Measurements from ENCODE around the gene AUTS2. TPM values are rescaled to one million over a fixed set of nuclear protein-coding genes. Genes with fewer than 3 reads are reported as not detected.

The AUTS2 gene
- total and polyA plus RNA-seq, 9 of the 15 experiments (the other 6 are each of a cell fraction or from before 2014, with no cell fraction given), result 0.58 TPM; not detected in 8

DNA sequence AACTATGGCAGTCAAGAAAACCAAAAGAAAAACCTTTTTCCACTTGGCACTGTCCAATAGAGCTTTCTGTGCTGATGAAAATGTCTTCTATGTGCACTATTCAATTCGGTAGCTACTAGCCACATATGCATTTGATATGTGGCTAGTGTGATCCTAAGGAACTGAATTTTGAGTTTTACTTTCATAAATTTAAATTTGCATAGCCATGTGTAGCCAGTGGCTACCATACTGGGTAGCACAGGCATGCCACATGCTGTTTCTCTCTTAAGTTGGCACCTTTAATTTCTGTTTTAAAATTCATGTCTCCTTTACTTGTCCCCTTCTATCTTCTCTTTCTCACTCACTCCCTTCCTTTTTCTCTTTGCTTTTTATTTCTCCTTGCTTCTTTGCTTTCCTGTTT, 455.7 kb downstream of the AUTS2 start (continued):
- TF ChIP-seq RBM15 (IDR thresholded peaks at IDR 0.05; ENCODE audit: insufficient read depth, low read length), result no peak

DNA sequence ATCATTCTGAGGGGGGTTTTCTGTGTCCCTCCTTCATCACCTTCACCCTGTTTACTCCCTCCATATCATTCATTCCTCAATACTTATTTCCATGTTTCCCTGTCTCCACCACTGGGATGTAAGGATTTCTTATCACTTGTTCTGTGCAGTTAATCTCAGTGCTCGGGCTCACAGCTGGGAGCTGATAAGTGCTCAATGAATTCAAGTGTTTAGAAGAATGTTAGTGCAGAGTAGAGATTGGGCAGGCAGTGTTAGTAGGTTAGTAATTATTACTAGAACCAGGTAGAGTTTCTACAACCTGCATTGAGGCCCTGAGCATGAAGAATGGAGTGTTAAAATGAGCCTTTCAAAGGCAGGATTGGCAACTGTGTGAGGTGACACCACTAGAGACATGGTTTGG, 458.1 kb downstream of the AUTS2 start:
- in situ Hi-C loops (cut with MboI) (no loop called here), intact Hi-C loops (cut with micrococcal nuclease) (no loop called here)
- Histone ChIP-seq H3K36me3 (ENCODE audit: control insufficient read depth, insufficient read depth, low read length) (no peaks in the 10 kb centered on the region), H3K27ac (ENCODE audit: extremely low read depth, low read depth, low read length) (no peak overlapping the region), H3K9me3 (replicated peaks; ENCODE audit: control insufficient read depth, insufficient read depth, low read depth, low read length) (no peaks in the 10 kb centered on the region), H3K4me3 (no peak overlapping the region), H4K20me1 (replicated peaks; ENCODE audit: control insufficient read depth, insufficient read depth, low read length) (no peaks in the 10 kb centered on the region), H2AFZ (ENCODE audit: low read depth, low read length) (no peak overlapping the region), H3K4me2 (ENCODE audit: insufficient read depth, low read length) (no peak overlapping the region), H3K79me2 (ENCODE audit: control insufficient read depth, insufficient read depth, low read length) (no peaks in the 10 kb centered on the region), H3K27me3 (ENCODE audit: control insufficient read depth in 2 of 2, insufficient read depth in 2 of 2, low read length in 2 of 2) (no peaks in the 10 kb centered on the region), H3K9ac (ENCODE audit: insufficient read depth in 1 of 2, low read depth in 2 of 2, low read length in 2 of 2) (no peak overlapping the region), H3K4me1 (replicated peaks in 1 of 2; ENCODE audit: control insufficient read depth in 2 of 2, insufficient read depth in 2 of 2, low read length in 2 of 2) (no peaks in the 10 kb centered on the region), H3K9me1 (ENCODE audit: control insufficient read depth, insufficient read depth, low read length) (no peaks in the 10 kb centered on the region)
- CTCF ChIA-PET (ENCODE audit: low intra/inter-chr PET ratio), result no interaction called here
- TF ChIP-seq ZNF583 (CRISPR knock-in tag; IDR thresholded peaks at IDR 0.05), result no peak
- no peak for TF ChIP-seq ZNF175 (CRISPR knock-in tag; IDR thresholded peaks at IDR 0.05; ENCODE audit: low read depth)
- TF ChIP-seq, protein P1, sequence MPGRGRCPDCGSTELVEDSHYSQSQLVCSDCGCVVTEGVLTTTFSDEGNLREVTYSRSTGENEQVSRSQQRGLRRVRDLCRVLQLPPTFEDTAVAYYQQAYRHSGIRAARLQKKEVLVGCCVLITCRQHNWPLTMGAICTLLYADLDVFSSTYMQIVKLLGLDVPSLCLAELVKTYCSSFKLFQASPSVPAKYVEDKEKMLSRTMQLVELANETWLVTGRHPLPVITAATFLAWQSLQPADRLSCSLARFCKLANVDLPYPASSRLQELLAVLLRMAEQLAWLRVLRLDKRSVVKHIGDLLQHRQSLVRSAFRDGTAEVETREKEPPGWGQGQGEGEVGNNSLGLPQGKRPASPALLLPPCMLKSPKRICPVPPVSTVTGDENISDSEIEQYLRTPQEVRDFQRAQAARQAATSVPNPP (IDR thresholded peaks at IDR 0.05; ENCODE audit: borderline replicate concordance, insufficient read depth, insufficient read length), result no peak
- TF ChIP-seq LCOR (CRISPR knock-in tag; IDR thresholded peaks at IDR 0.05), result no peak
- TF ChIP-seq CBFA2T3 (IDR thresholded peaks at IDR 0.05), result peak; percentile 7; the same call in 1 of the 2 replicates
- TF ChIP-seq NELFE (IDR thresholded peaks at IDR 0.05; ENCODE audit: insufficient read depth, insufficient read length), result no peak
- TF ChIP-seq, protein P2, sequence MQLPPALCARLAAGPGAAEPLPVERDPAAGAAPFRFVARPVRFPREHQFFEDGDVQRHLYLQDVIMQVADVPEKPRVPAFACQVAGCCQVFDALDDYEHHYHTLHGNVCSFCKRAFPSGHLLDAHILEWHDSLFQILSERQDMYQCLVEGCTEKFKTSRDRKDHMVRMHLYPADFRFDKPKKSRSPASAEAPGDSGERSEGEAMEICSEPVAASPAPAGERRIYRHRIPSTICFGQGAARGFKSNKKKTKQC (CRISPR knock-in tag; IDR thresholded peaks at IDR 0.05), result no peak
- TF ChIP-seq THRAP3 (IDR thresholded peaks at IDR 0.05; ENCODE audit: borderline replicate concordance), result no peak
- no peak for FAIRE-seq
- no peak for DNase-seq (ENCODE audit: extremely low read depth in 1 of 4, low spot score in 3 of 4)
- no TSS peak for BruUV-seq (replicated peaks)
- no peak for ATAC-seq
- WGBS (ENCODE audit: insufficient coverage, low coverage, missing lambda C conversion rate), result 0% methylated on average over 1 of the region's 1 CpG
- POLR2A ChIA-PET, result no interaction called here
